ENCODE results near the gene AACS.

AACS gene

DNA sequence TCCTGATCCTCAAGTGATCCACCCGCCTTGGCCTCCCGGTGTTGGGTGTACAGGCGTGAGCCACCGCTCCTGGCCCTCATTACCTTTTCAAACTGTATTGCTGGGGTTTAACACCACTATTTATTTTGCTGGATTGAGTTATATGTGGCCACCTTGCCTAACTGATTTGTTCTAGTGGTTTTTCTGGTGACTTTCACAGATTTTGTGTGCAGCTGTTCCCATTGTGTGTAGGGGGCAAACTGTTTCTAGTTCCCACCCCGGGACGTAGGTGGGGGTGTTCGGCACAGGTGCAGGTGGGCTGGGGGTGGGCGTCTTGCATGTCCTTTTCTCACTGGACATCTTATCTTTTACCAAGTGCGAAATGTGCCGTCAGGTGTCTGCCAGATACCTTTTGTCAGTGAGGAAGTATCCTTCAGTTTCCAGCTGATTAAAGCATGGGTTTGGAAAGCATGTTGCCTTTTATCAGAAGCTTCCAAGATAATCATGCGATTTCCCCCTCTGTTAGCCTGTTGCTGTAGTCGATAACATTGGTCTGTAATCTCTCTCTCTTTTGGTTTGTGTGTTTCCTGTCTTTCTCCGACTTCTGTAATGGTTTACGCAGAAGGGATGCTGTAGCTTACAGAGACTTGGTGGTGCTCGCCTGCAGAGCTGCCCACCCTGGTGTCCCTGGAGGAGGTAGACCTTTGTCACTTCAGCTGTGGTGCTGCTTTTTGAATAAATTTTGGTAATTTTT is 33.6 kb downstream of the AACS start:
- no peak for DNase-seq (ENCODE audit: insufficient read length, low spot score)
- FAIRE-seq, result no peak
- TF ChIP-seq, protein P1, sequence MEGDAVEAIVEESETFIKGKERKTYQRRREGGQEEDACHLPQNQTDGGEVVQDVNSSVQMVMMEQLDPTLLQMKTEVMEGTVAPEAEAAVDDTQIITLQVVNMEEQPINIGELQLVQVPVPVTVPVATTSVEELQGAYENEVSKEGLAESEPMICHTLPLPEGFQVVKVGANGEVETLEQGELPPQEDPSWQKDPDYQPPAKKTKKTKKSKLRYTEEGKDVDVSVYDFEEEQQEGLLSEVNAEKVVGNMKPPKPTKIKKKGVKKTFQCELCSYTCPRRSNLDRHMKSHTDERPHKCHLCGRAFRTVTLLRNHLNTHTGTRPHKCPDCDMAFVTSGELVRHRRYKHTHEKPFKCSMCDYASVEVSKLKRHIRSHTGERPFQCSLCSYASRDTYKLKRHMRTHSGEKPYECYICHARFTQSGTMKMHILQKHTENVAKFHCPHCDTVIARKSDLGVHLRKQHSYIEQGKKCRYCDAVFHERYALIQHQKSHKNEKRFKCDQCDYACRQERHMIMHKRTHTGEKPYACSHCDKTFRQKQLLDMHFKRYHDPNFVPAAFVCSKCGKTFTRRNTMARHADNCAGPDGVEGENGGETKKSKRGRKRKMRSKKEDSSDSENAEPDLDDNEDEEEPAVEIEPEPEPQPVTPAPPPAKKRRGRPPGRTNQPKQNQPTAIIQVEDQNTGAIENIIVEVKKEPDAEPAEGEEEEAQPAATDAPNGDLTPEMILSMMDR (IDR thresholded peaks at IDR 0.05; ENCODE audit: insufficient read depth, missing control alignments), result no peak

DNA sequence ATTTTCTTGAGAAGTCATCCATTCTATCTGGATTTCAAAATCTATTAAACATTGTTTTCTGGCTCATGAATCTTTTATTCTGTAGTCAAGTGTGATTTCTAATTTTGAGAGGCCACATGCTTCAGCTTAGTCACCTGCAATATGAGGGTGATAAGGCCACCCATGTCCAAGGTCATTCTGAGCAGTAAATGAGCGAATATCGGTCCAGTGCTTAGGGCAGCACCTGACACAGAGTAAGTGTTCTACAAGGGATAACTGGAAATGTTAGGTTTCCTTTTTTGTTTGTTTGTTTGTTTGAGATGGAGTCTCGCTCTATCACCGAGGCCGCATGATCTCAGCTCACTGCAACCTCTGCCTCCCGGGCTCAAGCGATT is 34.2 kb downstream of the AACS start:
- TF ChIP-seq, protein P1 (IDR thresholded peaks at IDR 0.05; ENCODE audit: insufficient read depth, missing control alignments), result no peak
- DNase-seq (ENCODE audit: insufficient read length, low spot score) (no peak), FAIRE-seq (no peak)

DNA sequence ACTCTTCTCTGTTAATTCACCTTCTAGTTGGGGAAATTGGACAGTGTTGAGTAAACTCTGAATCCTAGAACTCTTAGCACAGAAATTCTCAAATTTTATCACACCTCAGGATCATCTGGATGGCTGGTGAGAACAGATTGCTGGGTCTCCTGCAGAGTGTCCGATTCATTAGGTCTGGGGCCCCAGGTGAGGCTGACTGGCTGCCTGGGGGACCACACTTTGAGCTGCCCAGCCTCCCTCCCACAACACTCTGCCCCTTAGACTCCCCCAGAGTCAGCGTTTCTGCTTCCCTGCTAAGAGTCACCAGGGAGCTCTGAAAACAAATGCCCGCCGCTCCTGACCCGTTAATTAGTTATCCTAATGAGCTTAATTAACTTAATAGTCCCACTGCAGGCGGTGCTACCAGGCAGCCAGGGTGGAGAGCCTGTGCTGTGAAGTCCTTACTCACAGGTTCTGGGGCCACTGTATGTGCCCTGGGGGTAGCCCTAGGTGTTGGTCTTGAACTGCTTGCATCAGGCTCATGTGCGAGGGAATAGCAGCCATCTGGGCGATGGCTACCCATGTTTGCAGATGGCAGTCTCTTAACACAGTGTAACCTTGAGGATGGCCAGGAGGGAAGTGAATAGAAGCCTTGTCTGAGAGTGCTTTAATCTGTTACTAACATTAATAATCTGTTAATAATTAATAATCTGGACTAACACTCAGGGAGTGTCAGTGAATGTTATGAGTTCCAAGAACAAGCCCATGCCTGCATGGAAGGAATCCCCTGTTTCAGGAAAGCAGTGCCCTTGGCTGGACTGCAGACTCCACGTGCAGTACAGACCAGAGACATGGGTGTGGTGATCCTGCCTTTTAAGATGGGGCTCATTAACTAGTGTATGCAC is 35.6 kb downstream of the AACS start:
- no peak for FAIRE-seq
- peak; percentile 60 for DNase-seq (ENCODE audit: insufficient read length, low spot score)
- TF ChIP-seq, protein P1 (IDR thresholded peaks at IDR 0.05; ENCODE audit: insufficient read depth, missing control alignments), result no peak

DNA sequence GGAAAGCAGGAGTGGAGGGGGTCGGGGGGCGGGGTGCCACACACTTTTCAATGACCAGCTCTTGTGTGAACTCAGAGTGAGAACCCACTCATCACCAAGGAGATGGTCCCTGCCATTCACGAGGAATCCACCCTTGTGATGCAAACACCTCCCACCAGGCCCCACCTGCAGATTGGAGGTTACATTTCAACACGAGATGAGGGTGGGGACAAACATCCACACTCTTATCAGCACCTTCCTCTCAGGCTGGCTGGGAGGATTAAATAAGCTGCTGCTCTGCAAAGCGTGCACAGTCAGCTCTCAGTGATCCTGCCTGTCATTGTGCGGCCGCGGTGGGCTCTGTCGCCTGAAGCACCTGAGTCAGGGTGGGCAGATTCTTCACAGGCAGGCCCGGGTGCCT is 39.7 kb downstream of the AACS start:
- FAIRE-seq, result no peak
- no peak for DNase-seq (ENCODE audit: insufficient read length, low spot score)
- TF ChIP-seq, protein P1 (IDR thresholded peaks at IDR 0.05; ENCODE audit: insufficient read depth, missing control alignments), result no peak

DNA sequence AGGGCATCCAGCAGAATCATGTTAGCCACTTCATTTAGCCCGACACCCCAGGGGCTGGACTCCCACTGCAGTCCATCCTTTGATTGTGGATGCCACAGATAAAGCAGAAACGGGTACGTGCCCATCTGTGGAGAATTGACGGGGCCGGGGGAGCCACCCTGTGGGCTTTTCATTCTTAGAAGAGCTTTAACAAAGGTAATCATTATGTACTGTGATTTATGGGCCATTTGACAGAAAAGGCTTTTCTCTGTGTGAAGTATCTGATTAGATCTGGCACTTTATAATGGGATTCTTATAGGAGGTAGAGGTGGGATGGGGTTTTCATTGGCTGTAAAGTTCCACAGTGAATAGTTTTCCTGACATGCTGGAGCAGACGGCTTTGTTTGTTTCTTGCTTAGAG is 40.4 kb downstream of the AACS start:
- TF ChIP-seq, protein P1 (IDR thresholded peaks at IDR 0.05; ENCODE audit: insufficient read depth, missing control alignments), result no peak
- FAIRE-seq (no peak), DNase-seq (ENCODE audit: insufficient read length, low spot score) (no peak)

DNA sequence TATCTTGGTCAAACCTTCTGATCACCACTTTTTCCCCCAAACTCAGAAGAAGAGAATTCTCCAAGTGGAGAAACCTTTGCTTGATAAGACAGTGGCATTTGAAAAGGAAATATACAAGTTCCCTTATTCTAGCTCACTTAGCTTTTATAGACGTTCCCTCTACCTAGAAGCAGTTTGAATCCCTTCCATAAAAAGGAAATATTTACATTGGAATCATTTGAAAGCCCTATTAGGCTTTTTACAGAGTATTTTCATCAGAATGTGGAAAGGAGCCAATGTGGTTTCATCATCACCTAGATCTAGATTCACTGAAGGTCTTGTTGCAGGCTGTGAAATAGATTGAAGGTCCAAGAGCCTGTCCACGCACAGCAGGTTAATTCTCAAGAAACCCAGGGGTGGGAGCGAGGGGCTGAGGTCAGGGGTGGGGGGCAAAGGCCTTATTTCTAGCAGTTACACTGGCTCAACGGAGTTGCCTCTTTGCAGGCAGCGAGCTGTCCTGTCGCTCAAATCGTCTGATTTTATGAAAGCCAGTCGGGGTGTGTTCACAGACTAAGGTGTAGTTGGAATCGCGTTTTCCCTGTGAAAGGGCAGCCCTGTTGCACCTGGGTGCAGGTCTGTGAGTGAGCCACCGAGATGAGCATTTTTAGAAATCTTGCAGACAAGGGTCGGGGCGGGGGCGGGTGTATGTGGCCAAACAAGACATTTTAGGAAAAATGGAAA is 45.6 kb downstream of the AACS start:
- DNase-seq (ENCODE audit: insufficient read length, low spot score) (no peak), FAIRE-seq (no peak)
- TF ChIP-seq, protein P1 (IDR thresholded peaks at IDR 0.05; ENCODE audit: insufficient read depth, missing control alignments), result no peak
